SK-N-MC (cell line): Measurements from ENCODE around the gene TACR2.

Experiments used
- EZH2 ChIP-seq: fragments of 200-600 bp; sonication (generic); IDR thresholded peaks from one replicate; pipeline ENCODE4 v1.6.1; 2017; ENCODE audit warnings: antibody characterized with exemption
- POLR2AphosphoS5 ChIP-seq: IDR thresholded peaks from 2 replicates; pipeline ENCODE4 v1.6.1; 2012; ENCODE audit warnings: mild to moderate bottlenecking, low read depth, low read length, borderline replicate concordance

DNA sequence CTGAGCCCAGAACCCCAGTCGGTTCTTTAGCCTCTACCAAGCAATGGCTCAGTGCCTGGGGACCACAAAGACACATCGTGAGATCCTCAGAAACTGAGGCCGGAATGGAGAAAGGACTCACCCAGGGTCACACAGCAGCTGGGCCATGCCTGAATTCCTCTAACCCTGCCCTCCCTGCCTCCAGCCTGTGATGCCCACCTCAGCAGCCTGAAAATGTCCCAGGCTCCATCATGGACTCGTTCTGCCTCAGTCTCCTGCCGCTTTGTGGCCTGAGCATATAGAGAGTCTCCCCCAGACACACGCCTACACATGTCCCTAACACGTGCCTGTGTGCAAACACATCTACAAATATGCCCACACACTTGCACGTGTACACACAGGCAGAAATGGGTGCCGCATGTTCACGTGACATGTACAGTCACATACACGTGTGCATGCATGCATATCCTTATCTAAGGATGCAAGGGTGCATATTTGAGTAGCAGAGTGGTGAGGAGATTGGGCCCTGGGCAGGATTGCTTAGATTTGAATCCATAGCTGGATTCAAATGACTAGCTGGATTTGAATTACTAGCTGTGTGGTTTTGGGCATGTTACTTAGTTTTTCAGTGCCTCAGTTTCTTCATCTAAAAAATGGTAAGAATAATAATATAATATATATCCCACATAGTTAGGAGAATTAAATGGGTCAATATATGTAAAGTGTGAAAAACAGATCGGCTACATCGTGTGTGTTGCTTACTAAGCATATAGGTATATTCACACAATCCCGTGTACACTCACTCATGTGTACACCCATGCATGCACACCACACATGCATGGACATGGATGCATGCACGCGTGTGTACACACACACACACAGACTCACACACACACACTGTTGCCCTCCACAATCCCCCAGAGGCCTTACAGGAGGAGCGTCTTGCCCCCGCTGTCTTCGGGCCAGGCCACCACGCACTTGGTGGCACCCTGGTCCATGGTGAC lies 2.4 kb downstream of the TACR2 start:
- TF ChIP-seq EZH2 (no peak), POLR2AphosphoS5 (no peak)
